Transverse colon (tissue), 3 donors: ENCODE data around the gene GAS2.

ENCODE experiments used
- CTCF ChIP-seq, 5 experiments: fragments of 200-600 bp in 3 of 5; fragments of 450-650 bp in 2 of 5; sonication (generic) in 3 of 5; IDR thresholded peaks; 1 replicate in 2 of 5; 2 replicates in 3 of 5; pipeline ENCODE4 v1.5.1; 2016 to 2017; ENCODE audit warnings: antibody characterized with exemption in 5 of 5, inconsistent platforms in 3 of 5, mild to moderate bottlenecking in 2 of 5, moderate library complexity in 1 of 5
- EP300 ChIP-seq: sonication (generic); formaldehyde crosslinking; IDR thresholded peaks from one replicate; pipeline ENCODE4 v1.6.1; 2017; ENCODE audit warnings: antibody characterized with exemption, low read depth
- POLR2A ChIP-seq: fragments of 450-650 bp; IDR thresholded peaks from one replicate; pipeline ENCODE4 v1.6.1; 2016; ENCODE audit warnings: antibody characterized with exemption, mild to moderate bottlenecking, moderate library complexity

- TF ChIP-seq CTCF (IDR thresholded peaks at IDR 0.05), result no peak
- TF ChIP-seq EP300, result no peak
- TF ChIP-seq POLR2A, result no peak
These were observed 180.3 kb downstream of the GAS2 start for GRCh38 chr11:22846726-22847125.
